ENCODE results near the gene CCL11. TPM values are rescaled to one million over a fixed set of nuclear protein-coding genes. Genes with fewer than 3 reads are reported as not detected.

Gene CCL11
- total and polyA plus RNA-seq, 2 of the 13 experiments (the other 11 are each of a cell fraction or from before 2014, with no cell fraction given): not detected

DNA sequence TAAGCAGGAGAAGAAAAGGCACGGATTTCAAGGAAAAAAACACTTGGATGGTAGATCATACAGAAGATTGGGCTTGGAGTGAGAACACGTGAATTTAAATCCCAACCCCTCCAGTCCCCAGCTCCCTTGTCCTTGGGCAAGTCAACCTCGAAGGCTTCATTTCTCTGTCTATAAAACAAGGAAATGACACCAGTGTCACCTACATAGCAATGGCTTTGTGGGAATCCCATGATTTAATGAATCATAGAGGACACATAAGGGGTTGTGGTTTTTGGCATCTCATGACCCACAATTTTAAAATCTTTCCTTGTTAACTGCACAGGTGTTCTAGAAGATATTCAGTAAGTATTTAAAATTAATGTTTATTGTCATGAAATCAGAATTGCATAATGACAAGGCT, 38.7 kb upstream of the CCL11 start (continued):
- TF ChIP-seq ZNF574 (CRISPR knock-in tag; IDR thresholded peaks at IDR 0.05) (no peak), ZNF333 (CRISPR knock-in tag; IDR thresholded peaks at IDR 0.05; ENCODE audit: borderline replicate concordance) (no peak), STAG1 (CRISPR knock-in tag; IDR thresholded peaks at IDR 0.05) (no peak), ZNF816 (CRISPR knock-in tag; IDR thresholded peaks at IDR 0.05; ENCODE audit: borderline replicate concordance) (no peak), TCF7 (IDR thresholded peaks at IDR 0.05; ENCODE audit: low read depth) (no peak)
- TF ChIP-seq, protein P1, sequence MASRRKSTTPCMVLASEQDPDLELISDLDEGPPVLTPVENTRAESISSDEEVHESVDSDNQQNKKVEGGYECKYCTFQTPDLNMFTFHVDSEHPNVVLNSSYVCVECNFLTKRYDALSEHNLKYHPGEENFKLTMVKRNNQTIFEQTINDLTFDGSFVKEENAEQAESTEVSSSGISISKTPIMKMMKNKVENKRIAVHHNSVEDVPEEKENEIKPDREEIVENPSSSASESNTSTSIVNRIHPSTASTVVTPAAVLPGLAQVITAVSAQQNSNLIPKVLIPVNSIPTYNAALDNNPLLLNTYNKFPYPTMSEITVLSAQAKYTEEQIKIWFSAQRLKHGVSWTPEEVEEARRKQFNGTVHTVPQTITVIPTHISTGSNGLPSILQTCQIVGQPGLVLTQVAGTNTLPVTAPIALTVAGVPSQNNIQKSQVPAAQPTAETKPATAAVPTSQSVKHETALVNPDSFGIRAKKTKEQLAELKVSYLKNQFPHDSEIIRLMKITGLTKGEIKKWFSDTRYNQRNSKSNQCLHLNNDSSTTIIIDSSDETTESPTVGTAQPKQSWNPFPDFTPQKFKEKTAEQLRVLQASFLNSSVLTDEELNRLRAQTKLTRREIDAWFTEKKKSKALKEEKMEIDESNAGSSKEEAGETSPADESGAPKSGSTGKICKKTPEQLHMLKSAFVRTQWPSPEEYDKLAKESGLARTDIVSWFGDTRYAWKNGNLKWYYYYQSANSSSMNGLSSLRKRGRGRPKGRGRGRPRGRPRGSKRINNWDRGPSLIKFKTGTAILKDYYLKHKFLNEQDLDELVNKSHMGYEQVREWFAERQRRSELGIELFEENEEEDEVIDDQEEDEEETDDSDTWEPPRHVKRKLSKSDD (CRISPR knock-in tag; IDR thresholded peaks at IDR 0.05; ENCODE audit: low read depth): no peak

DNA sequence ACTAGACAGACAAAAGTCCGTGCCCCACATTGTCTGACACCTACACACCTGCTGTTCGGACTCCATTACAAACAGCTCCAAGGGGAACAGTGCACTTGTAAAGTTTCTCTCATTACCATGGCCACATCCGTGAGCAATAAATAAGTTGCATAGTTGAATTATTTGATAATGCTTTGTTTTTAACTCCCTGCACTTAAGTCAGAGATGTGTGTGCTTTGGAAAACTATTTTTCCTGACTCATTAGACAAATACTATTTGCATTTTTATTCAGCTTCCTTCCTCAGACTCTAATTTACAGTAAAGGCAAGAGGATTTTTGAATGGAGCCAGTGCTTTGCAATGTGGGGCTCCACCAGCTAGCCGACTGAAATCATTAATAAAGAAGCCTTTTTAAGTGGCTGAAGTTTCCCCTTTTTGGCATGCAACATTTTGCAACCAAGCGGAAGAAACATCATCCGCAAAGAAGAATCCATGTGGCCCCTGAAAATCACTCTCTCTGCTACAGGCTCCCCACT, 37.0 kb upstream of the CCL11 start:
- CTCF ChIA-PET (ENCODE audit: low intra/inter-chr PET ratio, low total read pairs): no interaction called here

More for the DNA sequence above, 37.0 kb upstream of the CCL11 start:
- no peaks in the 10 kb centered on the region for H3K36me3 ChIP-seq (replicated peaks in 1 of 2; ENCODE audit: control insufficient read depth in 1 of 2, insufficient read depth in 2 of 2, low read length in 2 of 2)
- H3K27me3 ChIP-seq (ENCODE audit: control insufficient read depth in 1 of 2, insufficient read depth in 2 of 2, low read length in 2 of 2): no peaks in the 10 kb centered on the region; a peak in 1 of 5 replicates
- intact Hi-C loops (cut with micrococcal nuclease; ENCODE audit: unreplicated experiment) (no loop called here), in situ Hi-C loops (cut with HindIII; ENCODE audit: extremely low pct_ligation_motif_present, low pct_unique_long_range_greater_than_20kb) (no loop called here)
- WGBS (ENCODE audit: low lambda C conversion rate): 39% methylated on average over 6 of the region's 6 CpGs
- no peaks in the 10 kb centered on the region for H3K9me3 ChIP-seq (ENCODE audit: low read length)
- H3K27ac ChIP-seq (ENCODE audit: extremely low read length, insufficient read depth, low read length): no peak overlapping the region
- no TSS peak for BruUV-seq (replicated peaks)
- DNase-seq (ENCODE audit: low spot score) (no peak), ATAC-seq (no peak), FAIRE-seq (no peak)
- no peak overlapping the region for H2AFZ ChIP-seq (ENCODE audit: low read length)
- POLR2A ChIA-PET: no interaction called here
- no peak overlapping the region for H3K4me2 ChIP-seq (ENCODE audit: low read depth, low read length)
- H4K20me1 ChIP-seq (ENCODE audit: insufficient read depth, low read length): no peaks in the 10 kb centered on the region
- no peak overlapping the region for H3K9ac ChIP-seq (ENCODE audit: insufficient read depth, low read depth, low read length)
- TF ChIP-seq ISX (CRISPR knock-in tag; conservative IDR thresholded peaks at IDR 0.05) (no peak), NFRKB (IDR thresholded peaks at IDR 0.05) (no peak), NR0B2 (CRISPR knock-in tag; IDR thresholded peaks at IDR 0.05) (no peak), AGO2 (optimal IDR thresholded peaks at IDR 0.05; ENCODE audit: low read depth, low read length) (no peak), SKI (IDR thresholded peaks at IDR 0.05; ENCODE audit: partially characterized antibody) (no peak)
- H3K4me3 ChIP-seq (replicated peaks in 1 of 3; ENCODE audit: insufficient read depth in 1 of 3, low read depth in 2 of 3, low read length in 3 of 3): no peak overlapping the region
- no peaks in the 10 kb centered on the region for H3K79me2 ChIP-seq (ENCODE audit: insufficient read depth, low read length)
- H3K4me1 ChIP-seq (ENCODE audit: insufficient read depth, low read length): no peaks in the 10 kb centered on the region
